HG03025 (cell line): ENCODE data around the gene NMRAL1.

Experiments used
- ATAC-seq: cut with Tn5 transposase; IDR thresholded peaks from one replicate; pipeline ENCODE4 v1.9.1; 2021; ENCODE audit warnings: mild to moderate bottlenecking, moderate library complexity; ENCODE audit not compliant: unreplicated experiment, low FRiP score

NMRAL1 gene

GRCh38 chr16:4468972-4469371, 5.5 kb downstream of the NMRAL1 start:
- ATAC-seq = no peak

- ATAC-seq = no peak
These were observed 6.5 kb downstream of the NMRAL1 start for GRCh38 chr16:4467916-4468315.

GRCh38 chr16:4465977-4466779, 8.2 kb downstream of the NMRAL1 start:
- ATAC-seq = no peak

GRCh38 chr16:4463522-4464163, 10.8 kb downstream of the NMRAL1 start:
- ATAC-seq = no peak

- ATAC-seq = no peak
These were observed 13.0 kb downstream of the NMRAL1 start for GRCh38 chr16:4461250-4462085.

GRCh38 chr16:4460936-4461249, 13.5 kb downstream of the NMRAL1 start:
- no peak for ATAC-seq

GRCh38 chr16:4455951-4456350, 18.5 kb downstream of the NMRAL1 start:
- no peak for ATAC-seq

GRCh38 chr16:4455081-4455480, 19.3 kb downstream of the NMRAL1 start:
- no peak for ATAC-seq

GRCh38 chr16:4454623-4455022, 19.8 kb downstream of the NMRAL1 start:
- ATAC-seq = no peak

- no peak for ATAC-seq
These were observed 21.8 kb downstream of the NMRAL1 start for GRCh38 chr16:4452674-4453073.

- no peak for ATAC-seq
These were observed 23.4 kb downstream of the NMRAL1 start for GRCh38 chr16:4450931-4451519.

- ATAC-seq = no peak
These were observed 24.0 kb downstream of the NMRAL1 start for GRCh38 chr16:4450430-4450829.

- no peak for ATAC-seq
These were observed 30.4 kb downstream of the NMRAL1 start for GRCh38 chr16:4443986-4444385.

- ATAC-seq = no peak
These were observed 31.2 kb downstream of the NMRAL1 start for GRCh38 chr16:4443271-4443670.

GRCh38 chr16:4442371-4442770, 32.1 kb downstream of the NMRAL1 start:
- ATAC-seq = no peak

GRCh38 chr16:4437366-4437765, 37.1 kb downstream of the NMRAL1 start:
- ATAC-seq = no peak

GRCh38 chr16:4435337-4436067, 38.9 kb downstream of the NMRAL1 start:
- no peak for ATAC-seq

- ATAC-seq = no peak
These were observed 40.3 kb downstream of the NMRAL1 start for GRCh38 chr16:4433914-4434787.

- no peak for ATAC-seq
These were observed 41.2 kb downstream of the NMRAL1 start for GRCh38 chr16:4433228-4433627.
